Brain microvascular endothelial cell (primary cell): Measurements from ENCODE around the gene TEAD1.

Source experiments
- DNase-seq: peaks from one replicate; pipeline ENCODE4 v3.0.0-alpha.2; 2020
- H3K27ac ChIP-seq: fragments of 250-450 bp; sonication (Bioruptor Pico); 2 replicates; pipeline ENCODE4 v1.5.1; 2020; ENCODE audit warnings: mild to moderate bottlenecking, moderate library complexity
- H3K27me3 ChIP-seq: fragments of 250-450 bp; sonication (Bioruptor Pico); replicated peaks from 2 replicates; pipeline ENCODE4 v1.5.1; 2020; ENCODE audit warnings: mild to moderate bottlenecking
- H3K36me3 ChIP-seq: fragments of 250-450 bp; sonication (Bioruptor Pico); replicated peaks from 2 replicates; pipeline ENCODE4 v1.5.1; 2020; ENCODE audit warnings: mild to moderate bottlenecking
- H3K4me3 ChIP-seq: 2 replicates; pipeline ENCODE4 v1.5.1; 2011; ENCODE audit warnings: low read depth, mild to moderate bottlenecking, control low read depth, low read length, moderate library complexity
- in situ Hi-C: cut with HindIII; loops from 2 replicates; pipeline ENCODE4 v1.10.0; 2017; ENCODE audit warnings: low sequenced_read_pairs, low pct_ligation_motif_present
- TF ChIP-seq, protein P1 (sequence below): IDR thresholded peaks from 2 replicates; pipeline ENCODE4 v1.5.1; 2011; ENCODE audit warnings: low read depth, mild to moderate bottlenecking, moderate library complexity, low read length, control low read depth, inconsistent platforms; ENCODE audit errors: missing control alignments

Gene TEAD1

DNA sequence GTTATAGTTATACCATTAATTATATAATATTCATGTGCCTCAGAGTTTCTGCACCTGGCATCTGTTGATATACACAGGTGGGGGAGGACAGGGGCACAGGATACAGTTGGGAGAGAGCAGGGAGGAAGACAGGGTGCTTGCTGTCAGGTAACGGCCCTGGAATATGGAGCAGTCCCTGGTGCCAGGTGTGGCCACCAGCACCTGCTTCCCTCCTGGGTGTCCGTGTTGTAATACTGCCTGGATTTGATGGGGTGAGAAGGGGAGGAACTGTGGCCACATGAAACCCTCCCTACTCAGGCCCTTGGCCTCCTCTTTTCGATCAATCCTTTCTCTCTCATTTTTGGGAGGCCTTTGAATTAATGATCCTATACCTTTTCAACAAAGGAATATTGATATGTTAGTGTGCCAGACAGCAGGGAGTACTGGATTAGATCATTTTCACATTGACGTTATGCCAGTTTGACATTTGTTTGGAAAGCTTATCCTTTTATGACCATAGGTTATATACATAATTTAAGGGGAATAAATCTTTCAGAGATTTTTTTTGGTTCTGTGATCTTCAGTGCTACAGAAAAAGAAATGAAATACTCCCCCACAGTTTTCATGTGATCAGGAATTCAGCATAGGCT, 88.6 kb downstream of the TEAD1 start:
- H3K36me3 ChIP-seq: peaks cover 10% of the 10 kb centered on the region
- in situ Hi-C loops: no loop called here
- no peak overlapping the region for H3K27ac ChIP-seq
- TF ChIP-seq, protein P1, sequence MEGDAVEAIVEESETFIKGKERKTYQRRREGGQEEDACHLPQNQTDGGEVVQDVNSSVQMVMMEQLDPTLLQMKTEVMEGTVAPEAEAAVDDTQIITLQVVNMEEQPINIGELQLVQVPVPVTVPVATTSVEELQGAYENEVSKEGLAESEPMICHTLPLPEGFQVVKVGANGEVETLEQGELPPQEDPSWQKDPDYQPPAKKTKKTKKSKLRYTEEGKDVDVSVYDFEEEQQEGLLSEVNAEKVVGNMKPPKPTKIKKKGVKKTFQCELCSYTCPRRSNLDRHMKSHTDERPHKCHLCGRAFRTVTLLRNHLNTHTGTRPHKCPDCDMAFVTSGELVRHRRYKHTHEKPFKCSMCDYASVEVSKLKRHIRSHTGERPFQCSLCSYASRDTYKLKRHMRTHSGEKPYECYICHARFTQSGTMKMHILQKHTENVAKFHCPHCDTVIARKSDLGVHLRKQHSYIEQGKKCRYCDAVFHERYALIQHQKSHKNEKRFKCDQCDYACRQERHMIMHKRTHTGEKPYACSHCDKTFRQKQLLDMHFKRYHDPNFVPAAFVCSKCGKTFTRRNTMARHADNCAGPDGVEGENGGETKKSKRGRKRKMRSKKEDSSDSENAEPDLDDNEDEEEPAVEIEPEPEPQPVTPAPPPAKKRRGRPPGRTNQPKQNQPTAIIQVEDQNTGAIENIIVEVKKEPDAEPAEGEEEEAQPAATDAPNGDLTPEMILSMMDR: no peak
- no peak for DNase-seq
- H3K27me3 ChIP-seq: no peaks in the 10 kb centered on the region
- H3K4me3 ChIP-seq: no peak overlapping the region

DNA sequence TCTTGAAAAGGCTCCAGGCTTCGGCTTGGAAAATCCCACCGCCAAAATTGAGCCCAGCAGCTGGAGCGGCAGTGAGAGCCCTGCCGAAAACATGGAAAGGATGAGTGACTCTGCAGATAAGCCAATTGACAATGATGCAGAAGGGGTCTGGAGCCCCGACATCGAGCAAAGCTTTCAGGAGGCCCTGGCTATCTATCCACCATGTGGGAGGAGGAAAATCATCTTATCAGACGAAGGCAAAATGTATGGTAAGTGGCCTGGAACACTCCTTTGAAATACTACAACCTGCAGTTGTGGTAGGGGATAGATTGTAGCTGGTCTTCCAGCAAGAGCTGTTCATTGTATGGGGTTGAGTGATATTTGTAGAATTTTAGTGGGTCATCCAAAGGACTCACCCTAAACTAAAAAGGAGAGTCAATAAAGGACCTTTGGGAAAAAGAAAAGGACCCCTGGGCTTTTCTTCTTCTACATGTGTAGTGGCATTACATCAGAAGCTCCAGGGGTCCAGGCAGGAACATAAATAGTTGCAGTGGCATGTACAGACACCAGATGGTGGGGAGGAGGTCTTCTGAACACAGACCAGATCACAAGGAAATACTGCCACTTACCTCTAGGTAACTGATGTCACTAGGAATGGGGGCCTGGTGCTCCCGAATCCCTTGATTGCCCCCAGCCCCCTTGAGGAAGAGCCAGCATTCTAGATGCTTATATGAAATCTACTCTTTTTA, 90.1 kb downstream of the TEAD1 start:
- TF ChIP-seq, protein P1: no peak

DNA sequence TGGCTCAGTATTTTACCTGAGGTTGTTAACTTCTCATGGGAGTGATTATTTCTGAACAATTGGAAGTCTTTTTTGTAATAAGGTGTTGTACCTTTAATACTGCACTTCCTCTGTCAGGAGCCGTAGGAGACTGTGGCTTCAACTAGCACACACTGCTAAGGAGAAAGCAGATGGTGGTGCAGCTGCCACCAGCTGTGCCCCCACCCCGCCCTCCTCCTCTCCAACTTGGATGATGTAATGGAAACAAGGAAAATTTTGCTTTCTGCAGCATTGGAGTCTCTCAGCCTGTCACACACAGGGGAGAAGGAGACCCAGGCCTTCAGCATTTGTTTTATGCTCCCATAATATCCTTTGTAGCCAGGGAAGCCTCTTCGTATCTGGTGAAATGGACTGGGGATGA, 91.2 kb downstream of the TEAD1 start:
- TF ChIP-seq, protein P1: no peak
- H3K27me3 ChIP-seq: no peaks in the 10 kb centered on the region
- no peak overlapping the region for H3K27ac ChIP-seq
- in situ Hi-C loops: no loop called here
- no peak for DNase-seq
- H3K36me3 ChIP-seq: peaks cover 10% of the 10 kb centered on the region
- no peak overlapping the region for H3K4me3 ChIP-seq

More for the DNA sequence above, 90.1 kb downstream of the TEAD1 start:
- Histone ChIP-seq H3K4me3 (no peak overlapping the region), H3K27ac (no peak overlapping the region), H3K27me3 (no peaks in the 10 kb centered on the region), H3K36me3 (peaks cover 10% of the 10 kb centered on the region)
- no peak for DNase-seq
- in situ Hi-C loops: no loop called here

DNA sequence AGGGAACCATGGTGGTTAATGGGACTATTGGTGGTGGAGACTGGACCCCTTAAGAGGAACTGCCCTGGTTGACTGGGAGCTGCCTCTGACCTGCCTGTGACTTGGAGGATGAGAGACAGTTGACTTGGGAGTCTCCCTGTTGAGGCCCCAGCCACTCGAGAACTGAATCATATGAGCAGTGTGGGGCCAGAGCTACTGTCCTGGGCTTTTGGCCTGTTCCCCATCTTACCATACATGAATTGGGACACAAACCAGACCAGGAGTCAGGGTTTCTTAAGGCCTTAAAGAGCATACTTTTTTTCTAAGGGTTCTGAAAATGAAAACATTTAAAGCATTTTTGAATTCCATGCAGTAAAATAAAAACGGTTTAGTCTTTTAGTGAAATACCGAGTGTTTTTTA, 92.8 kb downstream of the TEAD1 start:
- Histone ChIP-seq H3K27ac (no peak overlapping the region), H3K36me3 (peaks cover 10% of the 10 kb centered on the region), H3K4me3 (no peak overlapping the region), H3K27me3 (no peaks in the 10 kb centered on the region)
- DNase-seq: no peak
- in situ Hi-C loops: no loop called here
- TF ChIP-seq, protein P1: no peak

DNA sequence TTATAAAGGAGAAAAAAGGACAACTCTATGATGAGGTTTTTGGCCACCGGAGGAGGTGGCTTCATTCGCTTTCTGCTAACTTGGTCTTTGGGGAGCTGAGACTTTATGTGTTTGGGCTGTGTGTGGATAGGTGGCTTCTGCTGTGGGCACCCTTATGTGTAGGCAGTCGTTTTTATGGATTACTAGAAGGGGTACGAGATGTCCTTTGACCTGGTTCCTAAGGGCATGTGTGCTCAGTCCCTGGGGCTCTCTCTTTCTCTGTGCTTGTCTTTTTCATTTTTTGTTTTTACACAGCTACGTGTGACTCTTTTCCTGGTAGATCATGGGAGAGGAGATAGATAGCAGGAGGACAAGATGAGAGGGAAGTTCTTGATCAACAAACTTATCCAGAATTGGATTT, 93.4 kb downstream of the TEAD1 start:
- Histone ChIP-seq H3K27ac (no peak overlapping the region), H3K27me3 (no peaks in the 10 kb centered on the region), H3K4me3 (no peak overlapping the region), H3K36me3 (peaks cover 10% of the 10 kb centered on the region)
- TF ChIP-seq, protein P1: no peak
- no peak for DNase-seq
- in situ Hi-C loops: no loop called here
